KOPT-K1 (cell line): ENCODE results near the gene RAD51B.

Source experiments
- H3K27ac ChIP-seq: fragments of 200-600 bp; sonication (generic); 2 replicates; pipeline ENCODE4 v1.5.1; 2016; ENCODE audit warnings: antibody characterized with exemption, mild to moderate bottlenecking, low read depth, low read length; ENCODE audit not compliant: poor library complexity, severe bottlenecking
- H3K36me3 ChIP-seq: fragments of 200-600 bp; sonication (generic); 2 replicates; pipeline ENCODE4 v1.5.1; 2017; ENCODE audit warnings: antibody characterized with exemption, mild to moderate bottlenecking, low read length, moderate library complexity; ENCODE audit not compliant: insufficient read depth
- H3K9me3 ChIP-seq: fragments of 200-600 bp; sonication (generic); 2 replicates; pipeline ENCODE4 v1.5.1; 2017; ENCODE audit warnings: antibody characterized with exemption, low read length, mild to moderate bottlenecking; ENCODE audit not compliant: insufficient read depth, poor library complexity, severe bottlenecking

RAD51B gene

DNA sequence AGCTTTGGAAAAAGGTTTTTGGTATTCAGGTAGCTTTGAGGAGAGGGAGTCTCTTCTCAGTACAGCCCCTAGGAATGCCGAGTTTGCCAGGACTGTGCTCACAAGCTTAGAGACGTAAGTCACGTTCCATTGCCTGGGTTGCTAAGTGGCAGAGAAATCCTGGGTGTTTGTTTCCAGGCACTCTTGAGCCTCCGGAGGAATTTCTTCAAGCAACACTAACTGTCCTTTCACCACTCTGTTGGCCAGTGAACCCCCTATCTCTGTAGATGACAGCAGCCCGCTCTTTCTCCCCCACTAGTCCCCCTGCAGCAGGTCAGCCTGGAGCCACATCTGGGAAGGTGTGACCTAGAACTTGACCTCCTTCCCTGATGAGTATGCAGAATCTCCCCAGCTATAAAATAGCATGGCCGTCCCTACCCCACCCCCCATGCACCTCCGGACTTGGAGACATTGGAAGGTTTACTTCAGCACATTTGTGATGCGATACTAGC is 810.5 kb downstream of the RAD51B start:
- no peaks in the 10 kb centered on the region for H3K9me3 ChIP-seq
- no peak overlapping the region for H3K27ac ChIP-seq
- no peaks in the 10 kb centered on the region for H3K36me3 ChIP-seq

GRCh38 chr14:68630611-68631393 is 811.2 kb downstream of the RAD51B start:
- Histone ChIP-seq H3K27ac (no peak overlapping the region), H3K9me3 (no peaks in the 10 kb centered on the region), H3K36me3 (no peaks in the 10 kb centered on the region)

- Histone ChIP-seq H3K27ac (no peak overlapping the region), H3K9me3 (no peaks in the 10 kb centered on the region), H3K36me3 (no peaks in the 10 kb centered on the region)
Measured at GRCh38 chr14:68631394-68632053, 811.9 kb downstream of the RAD51B start.

- H3K36me3 ChIP-seq, result no peaks in the 10 kb centered on the region
- no peaks in the 10 kb centered on the region for H3K9me3 ChIP-seq
- no peak overlapping the region for H3K27ac ChIP-seq
Measured at GRCh38 chr14:68632054-68632895, 812.7 kb downstream of the RAD51B start.

DNA sequence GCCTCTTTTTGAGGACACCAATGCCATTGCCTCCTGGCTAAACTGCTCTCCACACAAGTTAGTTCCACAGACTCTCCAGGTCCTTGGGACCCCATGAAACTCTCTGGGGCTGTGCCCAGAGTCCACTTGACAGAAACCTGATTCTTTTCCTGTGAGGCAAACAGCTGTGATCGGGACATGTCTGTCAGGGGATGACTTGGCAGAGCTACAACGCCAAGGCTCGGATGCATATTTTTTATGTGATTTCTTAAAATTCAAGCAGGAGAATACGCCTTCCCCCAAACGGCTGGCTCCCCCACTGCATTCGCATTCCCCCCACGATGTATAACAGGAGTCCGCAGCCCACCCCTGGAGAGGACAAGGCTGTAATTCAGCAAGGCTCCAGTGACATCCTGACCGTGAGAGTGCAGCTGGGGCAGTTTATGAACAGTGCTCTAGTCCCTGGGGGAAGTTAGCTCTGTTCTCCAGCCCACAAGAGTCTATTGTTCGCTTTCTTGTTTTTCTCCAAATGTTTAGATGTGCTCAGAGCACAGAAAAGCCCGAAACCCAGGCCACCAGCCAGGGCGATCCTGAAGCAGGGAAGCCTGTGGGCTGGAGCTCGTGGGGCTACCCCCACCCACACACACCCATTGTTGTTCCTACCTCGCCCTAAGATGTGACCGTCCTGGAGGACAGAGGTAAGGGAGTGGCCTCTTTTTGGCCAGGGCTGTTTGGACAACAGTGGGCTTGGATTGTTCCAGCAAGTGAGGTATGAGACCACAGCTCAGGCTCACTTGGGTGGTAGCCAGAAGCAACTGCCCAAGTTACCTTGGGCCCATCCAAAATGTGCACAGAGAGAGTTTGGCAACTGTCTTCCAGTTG is 813.8 kb downstream of the RAD51B start:
- Histone ChIP-seq H3K36me3 (no peaks in the 10 kb centered on the region), H3K27ac (no peak overlapping the region), H3K9me3 (no peaks in the 10 kb centered on the region)

- Histone ChIP-seq H3K27ac (no peak overlapping the region), H3K36me3 (no peaks in the 10 kb centered on the region), H3K9me3 (no peaks in the 10 kb centered on the region)
Measured at GRCh38 chr14:68634332-68634731, 814.8 kb downstream of the RAD51B start.

- H3K36me3 ChIP-seq, result no peaks in the 10 kb centered on the region
- no peak overlapping the region for H3K27ac ChIP-seq
- no peaks in the 10 kb centered on the region for H3K9me3 ChIP-seq
Measured at GRCh38 chr14:68634874-68635595, 815.5 kb downstream of the RAD51B start.

DNA sequence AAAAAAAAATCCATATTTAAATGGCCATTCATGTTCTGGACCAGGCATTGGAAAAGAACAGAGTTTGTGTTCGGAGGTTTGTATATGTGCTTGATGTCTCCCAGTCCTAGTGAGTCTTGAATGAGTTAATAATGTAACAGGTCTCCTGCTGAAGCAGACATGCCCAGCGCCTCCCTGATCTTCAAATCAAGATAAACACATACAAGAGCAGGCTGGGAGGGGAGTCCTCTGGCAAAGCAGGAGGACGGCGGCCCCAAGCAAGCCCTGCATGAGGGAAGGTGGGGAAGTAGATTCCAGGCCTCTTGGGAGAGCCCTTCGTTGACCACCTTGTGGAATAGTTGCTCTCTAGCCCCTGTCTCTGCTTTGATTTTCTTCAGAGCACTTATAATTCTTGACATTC is 817.0 kb downstream of the RAD51B start:
- Histone ChIP-seq H3K9me3 (peaks cover 12% of the 10 kb centered on the region), H3K36me3 (no peaks in the 10 kb centered on the region), H3K27ac (no peak overlapping the region)

DNA sequence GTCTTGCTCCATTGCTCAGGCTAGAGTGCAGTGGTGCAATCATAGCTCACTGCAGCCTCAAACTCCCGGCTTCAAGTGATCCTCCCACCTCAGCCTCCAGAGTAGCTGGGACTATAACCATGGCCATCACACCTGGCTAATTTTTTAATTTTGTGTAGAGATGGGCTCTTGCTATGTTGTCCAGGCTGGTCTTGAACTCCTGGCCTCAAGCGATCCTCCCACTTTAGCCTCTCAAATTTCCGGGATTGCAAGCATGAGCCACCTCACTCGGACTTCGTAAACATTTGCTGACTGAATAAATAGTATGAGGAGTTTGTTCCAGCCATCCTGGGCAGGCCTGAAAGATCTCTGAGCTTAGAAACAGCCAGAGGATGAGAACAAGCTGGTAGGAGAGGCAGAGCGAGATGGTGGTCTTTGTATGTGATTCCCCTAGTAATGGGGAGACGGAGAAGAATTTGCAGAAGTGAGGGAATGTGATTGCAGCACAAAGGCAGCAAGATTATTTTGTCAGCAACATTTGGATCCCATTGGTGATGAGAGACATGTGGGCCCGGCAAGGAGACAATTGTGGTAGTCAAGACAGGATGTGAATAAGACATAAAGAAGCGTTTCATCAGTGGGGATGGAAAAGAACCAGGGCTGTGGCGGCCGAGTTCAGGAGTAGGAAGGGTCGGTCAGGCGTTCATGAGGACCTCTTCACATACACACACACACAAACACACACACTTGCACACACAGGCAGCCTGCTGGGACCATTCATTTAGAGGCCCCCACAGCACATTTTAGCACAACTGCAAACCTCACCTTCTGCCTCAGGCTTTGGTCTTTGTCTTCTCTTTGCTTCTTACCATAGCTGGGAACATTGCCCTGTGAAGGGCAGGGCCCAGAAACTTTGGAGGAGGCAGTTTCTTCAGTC is 817.8 kb downstream of the RAD51B start:
- Histone ChIP-seq H3K36me3 (no peaks in the 10 kb centered on the region), H3K27ac (no peak overlapping the region), H3K9me3 (peaks cover 17% of the 10 kb centered on the region)

DNA sequence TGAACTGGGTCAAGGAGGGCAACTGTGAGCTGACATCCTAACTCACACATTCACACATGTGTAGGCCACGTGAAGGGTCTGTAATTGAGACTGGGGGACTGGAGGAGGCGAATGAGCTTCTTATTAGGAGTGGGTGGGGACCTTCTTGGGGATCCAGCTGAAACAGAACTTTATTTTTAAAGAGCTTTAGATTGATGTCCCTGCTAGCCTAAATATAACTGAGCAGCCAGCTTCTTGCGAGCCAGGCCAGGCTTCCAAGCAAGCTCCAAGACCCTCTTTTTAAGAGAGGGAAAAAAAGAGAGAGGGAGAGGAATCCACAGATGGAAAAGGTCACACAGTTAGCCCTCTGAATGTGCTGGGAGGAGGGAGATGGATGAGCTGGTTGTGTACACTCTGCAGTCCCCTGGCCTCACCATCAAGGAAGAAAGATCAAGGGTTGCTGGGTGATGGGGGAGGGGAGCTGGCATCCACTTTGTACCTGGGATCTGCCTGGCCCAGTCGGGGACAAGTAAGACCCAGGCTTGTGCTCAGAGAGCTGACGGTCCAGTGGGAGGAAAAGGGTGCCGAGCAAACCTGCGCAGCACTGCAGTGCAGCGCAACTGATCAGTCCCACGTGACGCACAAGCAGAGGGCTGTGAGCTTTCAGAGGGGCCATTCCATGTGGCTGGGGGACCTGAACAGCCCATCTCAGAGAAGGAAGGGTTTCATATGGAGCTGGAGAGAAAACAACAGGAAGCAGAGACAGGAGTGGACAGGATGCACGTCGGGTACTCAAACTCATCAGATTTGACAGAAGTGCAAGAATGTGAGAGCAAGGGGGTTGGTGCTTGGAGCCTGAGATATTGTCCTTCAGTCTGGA is 818.8 kb downstream of the RAD51B start:
- H3K9me3 ChIP-seq, result peaks cover 17% of the 10 kb centered on the region
- H3K36me3 ChIP-seq, result no peaks in the 10 kb centered on the region
- no peak overlapping the region for H3K27ac ChIP-seq

DNA sequence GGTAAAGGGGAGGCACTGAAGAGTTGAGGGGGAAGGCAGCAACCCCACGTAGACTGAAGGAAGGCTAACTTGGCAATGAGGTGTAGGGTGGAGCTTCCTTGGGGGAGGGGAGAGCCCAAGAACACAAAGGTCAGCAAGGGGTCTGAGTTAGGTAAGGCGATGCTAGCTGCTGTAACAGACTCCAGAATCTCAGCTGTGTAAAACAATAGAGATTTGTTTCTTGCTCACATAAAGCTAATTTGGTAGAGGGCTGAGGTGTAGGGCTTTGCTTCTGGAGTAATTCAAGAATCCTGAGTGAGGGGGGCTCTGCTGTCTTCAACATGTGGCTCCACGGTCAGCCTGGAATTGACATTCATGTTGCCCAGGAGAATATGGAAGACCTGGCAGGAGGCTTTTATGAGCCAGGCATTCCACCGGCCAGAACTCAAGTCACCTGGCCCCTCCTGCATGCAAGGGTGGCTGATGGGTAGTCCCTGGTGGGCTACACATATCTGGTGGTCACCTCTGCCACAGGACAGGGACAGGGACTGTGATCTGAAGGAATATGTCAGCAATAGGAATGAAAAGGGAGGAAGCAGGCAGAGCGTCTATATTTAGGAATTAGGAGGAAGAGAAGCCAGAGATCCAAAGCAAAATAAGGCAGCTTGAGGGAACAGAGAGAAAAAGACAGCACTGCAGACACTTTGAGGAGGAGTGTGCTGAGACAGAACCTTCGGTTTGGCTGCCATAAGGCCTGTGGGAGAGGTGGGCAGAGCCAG is 819.6 kb downstream of the RAD51B start:
- no peak overlapping the region for H3K27ac ChIP-seq
- peaks cover 17% of the 10 kb centered on the region for H3K9me3 ChIP-seq
- H3K36me3 ChIP-seq, result no peaks in the 10 kb centered on the region
